Stimulated activated CD8-positive, alpha-beta memory T cell treated with anti-CD3 and anti-CD28 coated beads, Interleukin-12 subunit alpha, Interleukin-12 subunit beta, amount 100 ng/mL, for 4 hours (primary cell): ENCODE results near the gene CAPN14.

Experiments used
- DNase-seq: peaks from one replicate; pipeline ENCODE4 v3.0.0-alpha.2; 2020; ENCODE audit warnings: low read depth

Gene CAPN14

DNA sequence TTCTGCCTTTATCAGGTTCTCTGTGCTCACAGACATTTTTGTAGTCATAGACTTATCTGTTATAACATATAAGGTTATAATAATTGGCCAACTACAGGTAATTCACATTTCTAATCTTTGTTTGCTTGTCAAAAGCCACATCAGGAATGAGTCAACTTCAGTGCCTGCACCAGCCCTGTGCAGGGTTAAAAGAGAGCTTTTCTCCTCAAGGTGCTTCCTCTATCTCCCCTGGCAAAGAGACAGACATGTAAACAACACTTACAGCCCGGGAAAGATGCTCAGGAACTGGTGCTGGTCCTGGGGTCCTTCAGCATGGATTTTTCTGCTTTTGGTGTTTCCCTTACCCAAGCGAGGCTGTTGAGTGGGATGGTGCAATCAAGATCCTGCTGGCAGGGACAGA is 9.0 kb upstream of the CAPN14 start:
- no peak for DNase-seq

DNA sequence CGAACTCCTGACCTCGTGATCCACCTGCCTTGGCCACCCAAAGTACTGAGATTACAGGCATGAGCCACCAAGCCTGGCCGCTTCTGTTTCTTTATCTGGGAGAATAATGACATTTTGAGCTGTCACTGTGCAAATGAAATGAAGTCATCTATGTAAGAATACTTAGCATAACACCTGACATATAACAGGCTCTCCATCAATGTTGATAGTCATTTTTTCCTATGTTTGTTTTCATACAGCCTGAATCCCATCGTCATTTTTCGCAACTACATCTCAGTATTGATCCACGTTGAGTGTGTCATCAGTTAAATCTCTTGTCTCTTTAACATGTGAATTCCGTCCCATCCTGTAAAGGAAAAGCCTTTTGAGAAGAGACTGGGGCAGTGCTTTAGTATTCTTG is 6.4 kb upstream of the CAPN14 start:
- no peak for DNase-seq

DNA sequence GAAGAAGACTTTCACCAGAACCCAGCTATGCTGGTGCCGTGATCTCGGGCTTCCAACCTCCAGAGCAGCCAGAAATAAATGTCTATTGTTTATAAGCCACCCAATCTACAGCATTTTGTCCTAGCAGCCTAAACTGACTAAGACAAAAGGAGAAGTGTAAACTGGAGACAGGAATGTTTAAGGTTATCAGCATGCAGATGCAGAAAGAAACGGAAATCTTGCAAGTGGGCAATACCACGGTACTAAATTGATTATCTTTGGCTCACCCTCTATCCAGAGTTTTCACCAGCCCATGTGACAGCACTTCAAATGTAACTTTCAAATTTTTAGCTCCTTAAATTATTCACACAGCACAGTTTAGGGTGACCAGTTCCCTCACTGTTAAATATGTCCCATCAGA is 5.7 kb upstream of the CAPN14 start:
- DNase-seq: no peak

DNA sequence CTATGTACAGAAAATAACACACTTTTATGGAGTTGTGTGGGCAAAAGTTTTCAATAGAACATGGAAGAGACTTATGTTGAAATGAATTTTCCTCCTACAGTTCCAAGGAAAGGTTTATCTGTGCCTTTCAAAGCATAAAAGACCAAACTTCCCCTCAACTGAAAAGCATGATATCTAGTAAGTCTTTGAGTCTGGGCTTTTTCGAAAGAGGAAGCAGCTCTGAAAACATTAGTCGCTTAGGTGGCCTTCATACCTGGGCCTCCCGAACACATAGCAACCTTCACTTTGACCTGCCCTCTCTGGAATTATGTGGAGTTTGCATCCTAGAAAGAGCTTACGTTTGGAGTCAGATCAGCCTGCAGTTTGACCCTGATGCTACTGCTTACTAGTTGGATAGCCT is 4.8 kb upstream of the CAPN14 start:
- DNase-seq: no peak

DNA sequence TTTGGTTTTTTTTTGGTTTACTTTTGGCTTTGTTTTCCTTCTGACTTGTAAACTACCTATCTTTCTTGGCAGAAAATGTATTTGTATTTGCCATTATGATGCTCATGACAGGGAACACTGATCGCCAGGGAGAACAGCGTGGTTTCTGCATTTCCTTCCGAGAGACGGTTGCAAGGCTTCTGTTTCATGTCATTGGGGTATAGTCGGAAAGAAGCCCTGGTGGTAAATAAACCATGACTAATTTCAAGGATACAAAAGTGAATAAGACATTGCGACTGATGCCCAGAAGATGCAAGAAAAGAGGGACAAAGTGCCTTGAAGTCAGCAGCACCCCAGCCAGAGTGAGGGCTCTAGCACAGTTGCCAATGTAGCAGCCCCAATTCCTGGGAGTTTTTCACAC is 4.2 kb upstream of the CAPN14 start:
- DNase-seq: no peak

DNA sequence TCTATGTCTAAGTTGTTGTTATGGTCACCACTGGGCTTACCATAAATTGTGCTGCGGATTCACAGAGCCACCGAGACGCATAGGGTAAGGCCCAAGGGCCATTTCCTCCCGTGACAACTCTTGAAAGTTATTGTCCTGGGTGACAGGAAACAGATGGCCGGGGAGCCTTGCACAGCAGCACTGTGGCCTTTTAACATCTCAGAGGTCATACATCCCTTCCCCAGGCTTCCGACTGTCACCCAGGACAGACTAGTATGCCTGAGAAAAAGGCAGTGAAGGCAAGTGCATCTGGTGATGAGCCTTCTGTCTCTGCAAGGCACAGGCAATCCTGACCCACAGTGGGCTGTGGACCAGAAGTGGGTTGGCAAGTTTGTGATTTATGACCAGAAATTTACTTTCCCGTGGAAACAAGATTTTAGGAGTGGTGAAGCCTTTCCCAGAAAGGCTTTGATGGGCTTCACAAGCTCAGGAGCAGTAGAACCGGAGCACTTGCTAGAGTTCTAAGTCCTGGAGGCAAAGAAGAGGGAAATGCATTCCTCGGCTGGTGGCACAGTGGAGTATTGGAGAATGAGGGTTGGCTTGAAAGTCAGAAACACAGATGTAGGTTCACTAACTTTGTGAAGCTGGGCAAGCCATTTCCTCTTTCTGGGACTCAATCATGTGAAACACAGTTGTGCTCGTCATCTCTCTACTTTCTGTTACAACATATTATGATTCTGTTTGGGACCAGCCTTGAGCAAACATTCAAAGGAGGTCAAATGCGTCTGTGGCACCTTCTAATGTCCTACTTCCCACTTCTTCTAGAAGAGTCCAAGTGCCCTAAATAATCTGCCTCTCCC is 2.0 kb upstream of the CAPN14 start:
- DNase-seq: no peak

DNA sequence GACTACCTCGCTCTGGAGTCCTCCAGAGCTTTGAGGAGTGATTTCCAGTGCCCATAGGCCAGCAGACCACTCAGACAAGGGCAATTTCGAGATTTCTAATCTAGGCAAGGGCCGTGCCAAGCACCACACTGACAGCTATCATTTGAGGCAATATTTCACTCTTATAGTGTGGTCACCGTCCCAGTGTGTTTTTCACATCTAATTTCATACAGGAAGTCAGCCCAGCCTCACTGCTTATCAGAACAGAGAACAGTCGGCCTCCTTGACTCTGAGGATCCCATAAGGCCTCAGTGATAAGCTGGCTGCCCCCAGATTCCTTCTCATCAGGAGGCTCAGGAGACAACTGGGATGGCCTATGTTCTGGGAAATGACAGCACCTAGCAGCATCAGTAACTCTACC is 581 bp downstream of the CAPN14 start:
- no peak for DNase-seq

DNA sequence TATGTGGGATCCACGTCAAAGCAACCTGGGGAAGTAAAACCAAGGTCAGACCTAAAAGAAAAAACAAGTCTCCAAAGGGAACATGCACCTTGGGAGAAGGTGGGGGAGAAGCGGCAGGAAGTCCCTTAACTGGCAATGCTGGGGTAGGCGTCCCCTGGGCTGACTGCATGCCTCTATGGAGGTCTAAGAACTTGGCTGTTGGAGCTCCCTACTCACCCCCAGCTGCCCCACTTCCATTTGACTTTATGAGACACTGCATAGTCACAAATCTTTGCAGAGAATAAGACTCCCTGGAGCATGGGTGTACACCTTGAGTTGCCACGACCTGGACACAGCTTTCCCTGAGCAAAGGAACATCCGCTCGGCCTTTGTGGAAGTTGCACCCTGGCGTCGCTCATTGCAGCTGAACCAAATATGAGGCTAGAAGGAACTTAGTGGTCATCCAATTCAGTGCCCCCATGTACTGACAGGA is 2.8 kb downstream of the CAPN14 start:
- DNase-seq: no peak

DNA sequence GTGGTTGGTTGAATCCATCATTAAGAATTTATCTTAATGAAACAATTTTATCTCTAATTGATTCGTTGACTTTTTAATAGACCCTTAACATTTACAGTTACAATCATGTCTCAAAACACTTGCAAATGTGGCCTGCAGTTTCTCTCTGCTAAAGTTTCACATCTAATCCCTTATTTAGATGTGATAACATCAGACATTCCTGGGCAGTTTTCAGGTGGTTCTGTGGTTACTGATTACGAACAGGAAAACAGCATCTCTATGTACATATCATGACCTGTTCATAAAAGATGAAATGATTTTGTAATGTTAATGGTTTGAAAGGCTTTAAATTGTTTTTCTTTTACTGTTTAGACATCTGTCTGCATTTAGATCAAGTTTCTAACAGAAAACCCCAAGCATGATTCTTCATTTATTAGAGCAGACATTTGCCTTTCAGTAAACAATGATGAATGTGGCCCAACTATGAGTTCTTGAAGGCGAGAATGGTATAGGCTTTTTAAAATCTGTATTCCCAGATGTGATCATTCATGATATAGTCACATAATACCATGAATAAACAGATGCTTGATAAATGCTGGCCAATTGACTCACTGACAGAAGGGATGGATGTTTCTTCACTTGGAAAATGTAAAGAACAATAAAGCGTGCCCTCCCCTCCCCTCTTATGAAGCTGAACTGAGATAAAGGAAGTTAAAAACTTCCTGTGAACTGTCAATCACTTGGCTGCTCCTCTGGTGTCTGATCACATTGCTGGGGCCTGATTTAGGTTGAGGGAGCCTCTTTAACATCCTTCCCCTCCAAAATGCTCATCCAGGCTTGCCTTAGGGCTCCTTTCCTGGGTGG is 3.5 kb downstream of the CAPN14 start:
- no peak for DNase-seq

DNA sequence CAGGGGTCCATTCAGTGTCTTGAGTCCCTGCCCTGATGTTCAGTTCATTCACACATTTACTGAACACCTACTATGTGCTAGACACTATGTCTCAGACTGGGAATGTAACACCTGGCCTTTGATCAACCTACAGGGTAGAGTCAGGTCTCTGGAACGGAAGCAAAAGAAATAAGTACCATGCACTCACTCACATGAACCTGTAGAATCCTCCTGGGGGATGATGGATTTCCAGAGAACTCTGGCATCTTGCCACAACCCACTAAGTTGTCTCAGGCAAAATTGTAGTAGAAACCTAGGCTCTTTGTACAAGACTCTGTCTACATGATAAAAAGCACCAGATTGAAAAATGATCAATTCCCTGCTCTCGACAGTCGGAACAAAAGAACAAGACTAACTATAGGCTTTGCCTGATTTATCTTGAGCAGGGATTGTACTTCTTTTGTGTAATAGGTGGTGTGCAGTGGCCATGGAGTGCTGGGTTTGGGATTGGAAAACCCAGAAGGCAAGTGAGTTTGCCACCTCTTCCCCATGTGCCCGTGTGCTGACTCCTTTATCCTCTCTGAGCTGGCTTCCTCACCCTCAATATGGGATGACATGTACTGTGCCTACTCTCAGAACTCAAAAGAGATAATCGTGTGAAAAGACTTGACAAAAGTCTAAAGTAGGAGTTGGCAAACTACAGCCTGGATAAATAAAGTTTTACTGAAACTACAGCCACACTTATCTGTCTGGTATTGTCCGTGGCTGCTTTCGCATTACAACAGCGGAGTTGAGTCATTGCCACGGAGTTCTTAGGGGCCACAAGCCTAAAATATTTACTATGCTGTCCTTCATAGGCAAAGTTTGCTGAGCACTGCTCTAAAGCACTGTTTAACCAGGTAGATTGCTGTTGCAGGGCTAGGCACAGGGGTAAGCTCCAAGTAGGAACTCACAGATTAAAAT is 4.4 kb downstream of the CAPN14 start:
- no peak for DNase-seq

DNA sequence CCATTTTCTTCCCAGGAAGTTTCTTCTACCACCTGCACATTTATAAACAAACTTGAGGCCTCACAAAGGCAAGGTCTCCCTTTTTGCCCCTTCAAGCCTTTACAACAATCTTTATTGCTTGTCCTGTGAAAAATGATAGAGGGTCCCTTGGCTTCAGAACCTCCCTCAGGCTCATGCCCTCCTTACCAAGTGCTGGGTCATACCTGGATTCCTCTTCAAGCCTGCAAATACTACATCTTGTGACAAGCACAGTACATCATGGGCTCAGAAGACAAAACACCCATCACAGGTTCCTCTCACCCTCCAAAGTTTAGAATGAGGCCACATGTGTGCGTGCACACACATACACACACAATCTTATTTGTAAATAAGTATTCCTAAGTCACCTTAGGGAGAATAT is 9.1 kb downstream of the CAPN14 start:
- DNase-seq: no peak

DNA sequence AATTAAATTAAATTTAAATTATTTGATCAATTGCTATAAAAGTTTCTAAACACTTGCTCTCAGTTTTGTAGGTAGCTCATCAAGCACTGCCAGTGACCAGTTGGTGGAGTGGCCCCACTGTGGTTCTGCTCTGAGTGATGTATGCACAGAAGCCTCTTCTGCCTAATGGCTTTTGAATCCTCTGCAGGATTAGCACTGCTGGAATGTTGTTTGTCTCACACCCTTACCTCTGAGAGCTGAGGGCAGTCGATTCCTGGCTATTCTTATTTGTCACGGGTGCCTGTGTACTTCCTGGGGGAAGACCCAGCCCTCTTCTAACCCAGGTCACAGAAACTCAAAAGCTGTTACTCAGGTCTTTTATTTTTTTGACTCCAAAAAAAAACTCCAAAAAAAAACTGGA is 9.5 kb downstream of the CAPN14 start:
- DNase-seq: no peak

DNA sequence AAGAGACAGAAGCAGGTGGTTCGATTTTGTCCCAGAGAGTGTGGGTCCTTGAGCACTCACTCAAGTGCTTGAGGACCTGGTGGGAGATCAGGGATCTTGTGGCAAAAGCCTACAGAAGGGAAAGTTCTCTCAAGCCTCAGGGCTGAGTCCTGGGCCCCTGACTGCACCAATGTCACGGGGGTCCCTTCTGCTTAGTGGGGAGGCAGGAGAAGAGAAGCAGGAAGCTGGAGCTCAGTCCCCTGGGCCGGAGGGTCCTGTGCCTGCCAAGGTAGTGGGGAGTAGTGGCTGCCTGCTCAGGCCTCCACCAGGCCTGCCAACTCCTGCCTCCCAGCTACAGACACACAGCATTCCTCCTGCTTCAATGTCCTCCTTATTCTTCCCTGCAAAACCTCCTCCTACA is 11.7 kb downstream of the CAPN14 start:
- no peak for DNase-seq

DNA sequence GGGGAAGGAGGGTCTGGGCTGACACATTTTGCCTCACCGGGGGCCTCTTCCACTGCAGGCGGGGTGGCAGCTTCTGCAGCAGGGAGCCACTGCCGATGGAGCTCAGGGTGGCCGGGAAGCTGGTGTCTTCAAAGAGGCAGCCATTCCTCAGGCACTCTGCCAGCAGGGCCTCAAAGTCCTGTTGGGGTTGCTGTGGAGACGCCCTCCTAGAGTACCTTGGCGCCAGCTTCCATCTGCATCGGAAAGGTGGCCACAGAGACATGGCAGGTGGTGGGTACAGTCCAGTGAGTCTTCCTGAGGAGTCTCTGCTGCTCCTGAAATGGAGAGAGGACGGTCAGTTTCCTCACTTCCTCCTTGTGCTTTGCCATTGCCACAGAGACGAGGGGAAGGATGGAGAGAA is 12.1 kb downstream of the CAPN14 start:
- DNase-seq: no peak

DNA sequence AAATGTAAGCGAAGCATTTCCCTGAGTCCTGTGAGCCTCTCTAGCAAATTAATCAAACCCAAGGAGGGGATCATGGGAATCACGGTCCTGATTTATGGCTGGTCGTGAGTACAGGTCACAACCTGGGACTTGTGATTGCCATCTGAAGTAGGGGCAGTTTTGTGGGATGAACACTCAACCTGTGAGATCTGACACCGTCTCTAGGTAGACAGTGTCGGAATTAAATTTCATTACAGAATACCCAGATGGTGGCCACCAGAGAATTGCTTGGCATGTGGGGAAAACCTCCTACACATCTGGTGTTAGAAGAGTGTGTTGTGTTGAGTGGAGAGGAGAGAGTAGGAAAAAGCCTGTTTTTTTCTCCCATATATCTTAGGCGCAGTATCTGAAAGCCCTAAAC is 12.5 kb downstream of the CAPN14 start:
- DNase-seq: no peak

DNA sequence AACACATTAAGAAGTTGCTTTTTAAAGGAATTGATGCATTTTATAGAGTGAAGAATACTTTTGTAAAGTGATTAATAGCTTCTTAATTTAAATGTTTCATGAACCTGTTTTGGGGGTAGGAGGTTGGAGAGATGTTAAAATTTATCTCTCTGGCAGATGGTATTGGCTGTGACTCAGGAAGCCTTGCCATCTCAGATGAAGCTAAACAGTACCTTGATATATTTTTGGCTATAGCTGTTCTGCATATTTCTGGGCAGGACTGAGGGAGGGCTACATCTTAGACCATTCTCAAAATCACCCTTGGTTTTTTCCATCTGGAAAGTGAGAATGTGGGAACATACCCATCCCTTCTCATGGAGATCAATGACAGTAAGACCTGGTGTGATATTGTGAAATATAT is 13.4 kb downstream of the CAPN14 start:
- DNase-seq: no peak

DNA sequence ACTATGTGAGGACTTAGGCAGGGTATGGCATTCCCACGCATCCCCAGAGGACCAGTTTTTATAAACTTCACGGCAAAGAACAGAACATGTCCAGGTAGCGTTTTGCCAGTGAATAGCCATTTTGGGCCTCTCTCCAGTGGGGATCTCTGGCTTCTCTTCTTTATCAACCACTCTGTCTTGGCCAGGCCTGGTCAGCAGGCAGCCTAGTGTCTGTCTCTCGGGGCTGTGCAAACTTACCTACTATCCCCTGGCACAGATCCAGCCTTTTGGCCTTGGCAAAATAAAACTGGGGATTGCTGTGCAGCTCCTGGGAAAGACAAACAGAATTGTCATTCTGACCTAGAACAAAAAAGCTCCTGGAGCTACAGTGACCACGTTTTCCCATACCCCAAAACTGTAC is 14.5 kb downstream of the CAPN14 start:
- DNase-seq: no peak

DNA sequence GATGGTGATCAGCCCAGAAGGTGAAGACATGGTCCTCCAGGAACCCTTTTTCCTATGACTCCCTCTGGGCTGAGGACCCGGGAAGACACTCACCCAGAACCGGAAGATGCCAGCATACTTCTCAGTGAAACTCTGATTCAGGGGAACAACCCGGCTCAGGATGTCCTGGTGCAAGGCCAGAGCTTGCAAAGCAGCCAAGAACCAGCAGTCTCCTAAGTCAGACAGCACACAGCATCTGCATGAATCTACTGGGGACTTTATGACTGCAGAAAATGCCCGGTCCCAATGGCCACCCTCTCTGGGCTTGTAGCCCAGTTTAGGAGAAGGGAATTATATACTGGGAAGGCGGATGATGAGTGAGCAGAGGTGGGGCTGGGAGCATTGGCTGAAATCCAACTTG is 15.3 kb downstream of the CAPN14 start:
- no peak for DNase-seq

DNA sequence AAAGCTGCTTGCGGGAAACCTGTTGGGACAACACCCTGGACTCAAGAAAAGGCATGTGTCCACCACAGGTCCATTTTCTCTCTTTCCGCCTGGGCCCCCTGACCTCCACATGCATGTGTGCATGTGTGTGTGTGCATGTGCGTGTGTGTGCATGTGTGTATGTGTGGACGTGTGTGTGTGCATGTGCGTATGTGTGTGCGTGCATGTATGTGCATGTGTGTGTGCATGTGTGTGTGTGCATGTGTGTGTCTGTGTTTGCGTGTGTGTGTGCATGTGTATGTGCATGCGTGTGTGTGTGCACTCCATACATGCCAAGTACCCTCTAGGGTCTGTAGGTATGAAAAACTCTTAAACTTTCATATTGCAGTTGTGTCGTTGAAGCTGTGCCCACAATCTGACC is 16.3 kb downstream of the CAPN14 start:
- DNase-seq: no peak

DNA sequence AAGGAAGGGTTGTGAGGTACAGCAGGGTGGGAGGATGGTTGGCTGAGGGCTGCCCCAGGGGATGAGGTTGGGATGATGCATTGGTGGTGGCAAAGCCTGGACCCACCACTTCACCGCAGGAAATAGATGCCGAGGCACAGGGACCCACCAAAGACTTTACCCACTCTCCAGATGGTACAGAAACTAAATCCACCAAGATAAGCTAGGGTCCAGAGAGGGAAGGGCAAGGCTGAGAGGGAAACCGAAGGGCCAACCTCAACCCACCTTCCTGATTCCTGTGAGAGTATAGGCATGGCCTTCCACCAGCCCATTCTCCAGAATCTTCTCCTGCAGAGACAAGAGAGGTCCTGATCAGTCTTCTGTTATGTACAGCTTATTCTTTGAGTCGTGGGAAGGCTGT is 18.1 kb downstream of the CAPN14 start:
- DNase-seq: no peak

DNA sequence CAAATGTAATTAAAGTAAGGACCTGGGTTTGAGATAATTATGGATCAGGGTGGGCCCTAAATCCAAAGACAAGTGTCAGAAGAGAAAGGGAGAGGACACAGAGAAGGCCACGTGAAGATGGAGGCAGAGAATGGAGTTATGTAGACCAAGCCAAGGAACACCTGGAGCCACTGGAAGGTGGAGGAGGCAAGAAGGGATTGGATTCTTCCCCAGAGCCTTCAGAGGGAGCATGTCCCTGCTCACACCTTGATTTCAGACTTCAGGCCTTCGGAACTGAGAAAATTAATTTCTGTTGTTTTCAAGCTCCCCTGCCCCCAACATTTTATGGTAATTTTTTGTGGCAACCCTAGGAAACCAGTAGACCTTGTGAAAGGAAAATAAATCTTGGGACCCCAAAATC is 19.6 kb downstream of the CAPN14 start:
- no peak for DNase-seq

DNA sequence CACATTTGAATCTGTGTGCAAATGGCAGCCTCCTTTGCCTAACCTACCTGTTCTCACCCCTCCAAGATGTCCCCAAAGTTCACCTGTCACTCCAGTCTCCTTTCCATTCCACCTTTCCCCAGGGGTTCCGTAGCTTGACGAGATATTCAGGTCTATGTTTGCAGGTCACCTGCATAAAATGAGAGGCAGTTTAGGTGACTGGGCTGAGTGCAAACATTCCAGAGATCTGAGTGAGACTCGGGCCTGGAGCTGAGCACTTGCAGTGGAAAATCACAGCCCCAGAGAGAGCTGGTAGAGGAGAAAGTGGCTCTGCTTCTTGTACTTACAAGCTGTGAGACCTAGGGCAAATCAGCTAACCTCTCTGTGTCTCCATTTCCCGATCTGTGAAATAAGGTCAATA is 20.1 kb downstream of the CAPN14 start:
- no peak for DNase-seq
